ENCODE results near the gene IMP3.
"Not testable (repeated sequence)": the region's sequence is repeated elsewhere in the genome, so short reads cannot be mapped to it uniquely, and the experiment has no call there.

IMP3 gene

GRCh38 chr15:75639709-75640482, at the start of gene IMP3:
Gene IMP3, minus strand, starts transcription at chr15:75640224. Its CDS starts 56 bp downstream, at chr15:75640168.
- DNase-seq: peak; percentile 97 to 98

- not testable (repeated sequence) for DNase-seq
These were observed 49.4 kb upstream of the IMP3 start for GRCh38 chr15:75689429-75689828.

- no peak for DNase-seq
These were observed 48.8 kb upstream of the IMP3 start for GRCh38 chr15:75688831-75689230.

- no peak for DNase-seq
These were observed 48.2 kb upstream of the IMP3 start for GRCh38 chr15:75688278-75688557.

- no peak for DNase-seq
These were observed 47.7 kb upstream of the IMP3 start for GRCh38 chr15:75687486-75688277.

GRCh38 chr15:75686212-75686642, 46.2 kb upstream of the IMP3 start:
- DNase-seq: peak; percentile 27 to 34

GRCh38 chr15:75685195-75685594, 45.2 kb upstream of the IMP3 start:
- no peak for DNase-seq

- no peak for DNase-seq
These were observed 44.6 kb upstream of the IMP3 start for GRCh38 chr15:75684648-75685047.

GRCh38 chr15:75683646-75684312, 43.8 kb upstream of the IMP3 start:
- peak; percentile 40 to 50 for DNase-seq

- no peak for DNase-seq
These were observed 42.4 kb upstream of the IMP3 start for GRCh38 chr15:75682181-75683135.

GRCh38 chr15:75680007-75680789, 40.2 kb upstream of the IMP3 start:
- DNase-seq: no peak

- not testable (repeated sequence) for DNase-seq
These were observed 38.3 kb upstream of the IMP3 start for GRCh38 chr15:75678324-75678690.

- DNase-seq: no peak
These were observed 37.7 kb upstream of the IMP3 start for GRCh38 chr15:75677465-75678323.

- DNase-seq: no peak
These were observed 36.9 kb upstream of the IMP3 start for GRCh38 chr15:75676688-75677464.

- DNase-seq: no peak
These were observed 35.8 kb upstream of the IMP3 start for GRCh38 chr15:75675579-75676404.

- no peak for DNase-seq
These were observed 34.3 kb upstream of the IMP3 start for GRCh38 chr15:75674366-75674765.

GRCh38 chr15:75673426-75674235, 33.6 kb upstream of the IMP3 start:
- no peak for DNase-seq

Data from SHP77 (cell line).